H1 (cell line): ENCODE measurements around the gene PRKCI. TPM values are rescaled to one million over a fixed set of nuclear protein-coding genes. Genes with fewer than 3 reads are reported as not detected.

ENCODE experiments used
- CBX8 ChIP-seq: fragments of 300-800, 300-1000 bp; sonication (generic); IDR thresholded peaks from 2 replicates; pipeline ENCODE4 v1.7.1; 2016; ENCODE audit warnings: low read depth, low read length, borderline replicate concordance
- CTBP2 ChIP-seq: IDR thresholded peaks from 2 replicates; pipeline ENCODE4 v1.7.0; 2011; ENCODE audit warnings: borderline replicate concordance, mild to moderate bottlenecking, moderate library complexity, mixed read lengths, low read length; ENCODE audit not compliant: insufficient read depth, insufficient read length
- polyA plus RNA-seq, 7 experiments: library from polyadenylated mRNA; depleted of rRNA in 3 of 7; stranded (reverse) in 5 of 7; unstranded in 2 of 7; fragments of >200 nt in 5 of 7; fragments of 200-250 nt in 2 of 7; gene quantifications; 1 replicate in 5 of 7; 2 replicates in 1 of 7; 4 replicates in 1 of 7; pipeline versions ENCODE4 v1.2.1 to v1.2.3, GENCODE V29; 2011 to 2013; ENCODE audit warnings: missing spikeins in 2 of 7, mixed read lengths in 2 of 7
- total RNA-seq: library from RNA; stranded (reverse); fragmentation: NEBNext Ultra II Directional; extraction: Animal tissue kit (Norgen Biotek cat#: 25700); gene quantifications from 2 replicates; pipeline ENCODE4 v1.2.1, GENCODE V29; 2021

PRKCI gene
- total and polyA plus RNA-seq, 2 of the 8 experiments (the other 6 are each of a cell fraction or from before 2014, with no cell fraction given), result 24.3 to 100.0 TPM

GRCh38 chr3:170301405-170301804 is 79.2 kb downstream of the PRKCI start (continued):
- TF ChIP-seq CTBP2 (no peak), CBX8 (no peak)
